HS-5 (cell line): ENCODE measurements around the gene ZNF219.
"Not testable (repeated sequence)": the region's sequence is repeated elsewhere in the genome, so short reads cannot be mapped to it uniquely, and the experiment has no call there.

Experiments
- DNase-seq: peaks from one replicate; pipeline ENCODE4 v3.0.0-alpha.2; 2012; ENCODE audit warnings: low read depth

Gene ZNF219

GRCh38 chr14:21043974-21044618, 54.4 kb downstream of the ZNF219 start:
- DNase-seq, result no peak

GRCh38 chr14:21043387-21043973, 55.0 kb downstream of the ZNF219 start:
- DNase-seq, result no peak

GRCh38 chr14:21042918-21043317, 55.5 kb downstream of the ZNF219 start:
- DNase-seq, result no peak

- no peak for DNase-seq
Measured at GRCh38 chr14:21041676-21042433, 56.6 kb downstream of the ZNF219 start, which contains the start of gene RNASE7. Gene RNASE7 (plus strand): TSS chr14:21042362. CDS start chr14:21042993, 631 bp downstream.

- DNase-seq, result not testable (repeated sequence)
Measured at GRCh38 chr14:21040941-21041340, 57.5 kb downstream of the ZNF219 start.

- DNase-seq, result no peak
Measured at GRCh38 chr14:21040370-21040925, 58.0 kb downstream of the ZNF219 start.
